ENCODE measurements around the gene TMCO1.
A peak's percentile ranks its signal among the peaks of the same experiment; 100 is the strongest.

The TMCO1 gene

DNA sequence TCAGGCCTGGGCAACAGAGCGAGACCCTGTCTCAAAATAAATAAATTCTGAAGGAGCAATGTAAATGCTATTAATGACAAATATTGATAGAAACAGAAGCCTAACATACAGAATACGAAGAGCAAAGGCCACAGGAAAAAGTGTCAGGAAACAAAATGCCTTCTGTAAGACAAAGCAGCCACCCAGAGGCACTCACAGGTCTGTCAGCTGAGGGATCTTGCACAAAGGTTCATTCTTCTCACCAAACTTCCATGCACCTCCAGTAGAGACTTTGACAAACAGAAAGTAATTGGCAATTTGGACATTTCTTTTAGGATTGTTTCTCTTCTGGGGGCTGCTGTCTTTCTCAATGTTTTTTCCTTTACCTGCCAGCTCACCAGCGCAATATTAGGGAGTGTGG lies 69.1 kb downstream of the TMCO1 start:
- no peak for DNase-seq (ENCODE audit: low read depth)
- TF ChIP-seq CTCF (IDR thresholded peaks at IDR 0.05; ENCODE audit: low read depth, low read length, missing control alignments), result no peak
- no peak overlapping the region for H3K4me3 ChIP-seq (ENCODE audit: low read depth, low read length)
- in situ Hi-C loops (cut with HindIII; ENCODE audit: low sequenced_read_pairs), result no loop called here

- peak overlapping the region; percentile 62 for H3K4me3 ChIP-seq (ENCODE audit: low read depth, low read length)
- no peak for TF ChIP-seq CTCF (IDR thresholded peaks at IDR 0.05; ENCODE audit: low read depth, low read length, missing control alignments)
- DNase-seq (ENCODE audit: low read depth), result no peak
- in situ Hi-C loops (cut with HindIII; ENCODE audit: low sequenced_read_pairs), result no loop called here
Measured at GRCh38 chr1:165698761-165699052, 70.0 kb downstream of the TMCO1 start.

DNA sequence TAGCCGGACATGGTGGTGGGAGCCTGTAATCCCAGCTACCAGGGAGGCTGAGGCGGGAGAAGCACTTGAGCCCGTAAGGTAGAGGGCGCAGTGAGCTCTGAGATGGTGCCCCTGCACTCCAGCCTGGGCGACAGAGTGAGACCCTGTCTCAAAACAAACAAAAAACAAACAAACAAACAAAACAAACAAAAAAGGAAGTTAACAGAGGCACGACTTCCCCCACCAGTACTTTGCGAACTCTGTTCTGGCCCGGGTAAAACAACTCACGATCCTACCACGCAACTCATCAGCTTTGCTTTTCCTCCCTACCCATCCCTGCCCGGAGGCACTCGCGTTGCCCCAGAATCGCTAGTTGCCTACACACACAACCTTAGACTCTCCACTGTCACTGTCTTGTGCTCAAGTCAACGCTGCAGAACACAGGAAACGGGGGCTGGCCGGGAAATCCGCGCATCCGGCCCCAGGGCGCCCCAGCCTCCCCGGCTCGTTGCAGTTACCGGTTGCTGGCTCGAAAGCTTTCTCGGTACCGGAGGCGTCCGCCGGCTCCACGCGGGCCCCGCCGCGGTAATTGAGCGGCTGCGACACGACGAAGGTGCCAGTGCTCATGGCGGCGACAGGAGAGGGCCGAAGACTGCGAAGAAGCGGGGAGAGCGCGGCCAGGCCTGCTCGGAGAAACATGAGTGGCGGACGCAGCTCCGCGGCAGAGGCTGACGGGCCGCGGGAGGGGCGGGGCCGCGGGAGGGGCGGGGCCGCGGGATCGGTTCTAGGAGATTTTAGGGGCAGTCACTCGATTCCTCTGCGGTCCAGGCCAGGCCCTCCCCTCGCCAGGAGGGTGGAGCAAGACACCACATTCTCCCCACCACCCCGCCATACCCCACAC lies 70.5 kb downstream of the TMCO1 start, which contains the start of gene ALDH9A1:
ALDH9A1 (minus strand) TSS at position 682 of the 880 bp plus-strand sequence; CDS start at position 678, 4 bp downstream.
- in situ Hi-C loops (cut with HindIII; ENCODE audit: low sequenced_read_pairs), result no loop called here
- DNase-seq (ENCODE audit: low read depth), result peak; percentile 48
- H3K4me3 ChIP-seq (ENCODE audit: low read depth, low read length), result peak within 1 kb of the TSS; percentile 62
- peak; percentile 45 for TF ChIP-seq CTCF (IDR thresholded peaks at IDR 0.05; ENCODE audit: low read depth, low read length, missing control alignments)

GRCh38 chr1:165697491-165697880 lies 71.2 kb downstream of the TMCO1 start:
- DNase-seq (ENCODE audit: low read depth), result no peak
- H3K4me3 ChIP-seq (ENCODE audit: low read depth, low read length), result peak overlapping the region; percentile 62
- in situ Hi-C loops (cut with HindIII; ENCODE audit: low sequenced_read_pairs), result no loop called here
- no peak for TF ChIP-seq CTCF (IDR thresholded peaks at IDR 0.05; ENCODE audit: low read depth, low read length, missing control alignments)

DNA sequence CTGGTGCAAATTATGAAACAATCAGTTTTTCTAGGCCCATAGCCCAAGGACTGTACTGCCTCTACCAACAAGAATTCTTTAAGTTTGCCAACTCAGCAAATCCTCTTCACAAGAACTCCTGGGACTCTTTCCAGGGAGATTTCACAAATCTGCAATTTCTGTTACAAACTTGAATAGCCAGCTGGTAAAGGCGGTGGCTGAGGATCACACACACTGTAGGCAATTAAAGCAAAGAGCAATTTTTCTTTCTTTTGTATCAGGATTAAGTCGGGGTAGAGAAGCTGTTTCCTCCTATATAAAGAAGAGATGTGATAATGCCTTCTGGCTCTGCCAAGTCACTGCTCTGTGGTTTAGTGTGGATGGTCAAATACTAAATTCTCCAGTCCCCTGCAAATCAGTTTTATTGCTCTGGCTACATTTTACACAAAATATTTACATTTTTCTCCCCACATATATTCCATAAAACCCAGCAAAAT lies 72.0 kb downstream of the TMCO1 start:
- in situ Hi-C loops (cut with HindIII; ENCODE audit: low sequenced_read_pairs), result no loop called here
- peak overlapping the region; percentile 62 for H3K4me3 ChIP-seq (ENCODE audit: low read depth, low read length)
- DNase-seq (ENCODE audit: low read depth), result peak; percentile 94
- no peak for TF ChIP-seq CTCF (IDR thresholded peaks at IDR 0.05; ENCODE audit: low read depth, low read length, missing control alignments)

GRCh38 chr1:165695031-165695430 lies 73.6 kb downstream of the TMCO1 start:
- H3K4me3 ChIP-seq (ENCODE audit: low read depth, low read length), result no peak overlapping the region
- in situ Hi-C loops (cut with HindIII; ENCODE audit: low sequenced_read_pairs), result no loop called here
- DNase-seq (ENCODE audit: low read depth), result no peak
- TF ChIP-seq CTCF (IDR thresholded peaks at IDR 0.05; ENCODE audit: low read depth, low read length, missing control alignments), result no peak
